K562 (cell line): ENCODE results near the gene RNF40. TPM values are rescaled to one million over a fixed set of nuclear protein-coding genes. Genes with fewer than 3 reads are reported as not detected.

Experiments
- ATAC-seq: fragments of 200-7000 bp; cut with Tn5 transposase; 3 replicates; pipeline ENCODE4 v1.9.1; 2020; ENCODE audit warnings: moderate library complexity
- BruUV-seq: library from RNA; stranded (reverse); fragments of 400-500 nt; replicated peaks from 2 replicates; lab custom pipeline; 2021; lab: Mats Ljungman, UMichigan
- CTCF ChIA-PET: fragments of 300-600 bp; formaldehyde crosslinking; extraction: SDS; loops from one replicate; lab custom pipeline; 2021; ENCODE audit warnings: low intra/inter-chr PET ratio; lab: Yijun Ruan, JAX
- POLR2A ChIA-PET: fragments of 300-600, 350-650 bp; sonication (Branson Sonifier 250); formaldehyde crosslinking; extraction: SDS; loops from one replicate; lab custom pipeline; 2021; ENCODE audit warnings: antibody characterized with exemption, inconsistent platforms; lab: Yijun Ruan, JAX
- DNase-seq, 4 experiments: peaks; one replicate each; pipeline versions ENCODE4 v3.0.0 to v3.0.0-alpha.2; 2011 to 2018; ENCODE audit warnings: low spot score in 3 of 4, mixed read lengths in 3 of 4; ENCODE audit errors: extremely low read depth in 1 of 4
- FAIRE-seq: peaks from 2 replicates; lab custom pipeline; 2011; peaks lifted over from hg19 to GRCh38; lab: Jason Lieb, UNC
- H2AFZ ChIP-seq: 2 replicates; pipeline ENCODE4 v1.6.0; 2011; ENCODE audit warnings: low read depth, low read length, control low read depth, inconsistent platforms
- H3K27ac ChIP-seq: fragments of 200-600 bp; 3 replicates; pipeline ENCODE4 v1.8.0; 2011; ENCODE audit warnings: low read depth, mild to moderate bottlenecking, control low read depth, inconsistent platforms, low read length, moderate library complexity, mixed read lengths; ENCODE audit errors: extremely low read depth
- H3K27me3 ChIP-seq, 2 experiments: fragments of 300-600 bp in 1 of 2; 2 replicates in 1 of 2; 3 replicates in 1 of 2; pipeline versions ENCODE4 v1.6.0 to v1.8.0; 2011; ENCODE audit warnings: inconsistent platforms in 2 of 2, low read length in 2 of 2, mild to moderate bottlenecking in 1 of 2, mixed read lengths in 1 of 2, moderate library complexity in 1 of 2; ENCODE audit not compliant: control insufficient read depth in 2 of 2, insufficient read depth in 2 of 2
- H3K36me3 ChIP-seq: fragments of 300-600 bp; 3 replicates; pipeline ENCODE4 v1.8.0; 2011; ENCODE audit warnings: mild to moderate bottlenecking, low read length, inconsistent platforms; ENCODE audit not compliant: control insufficient read depth, insufficient read depth
- H3K4me1 ChIP-seq, 2 experiments: fragments of 200-600 bp in 1 of 2; replicated peaks in 1 of 2; 2 replicates in 1 of 2; 3 replicates in 1 of 2; pipeline versions ENCODE4 v1.5.1 to v1.8.0; 2011; ENCODE audit warnings: inconsistent platforms in 2 of 2, low read length in 2 of 2, mild to moderate bottlenecking in 1 of 2, mixed read lengths in 1 of 2, moderate library complexity in 1 of 2; ENCODE audit not compliant: control insufficient read depth in 2 of 2, insufficient read depth in 2 of 2
- H3K4me2 ChIP-seq: 2 replicates; pipeline ENCODE4 v1.6.1; 2011; ENCODE audit warnings: low read length, control low read depth, inconsistent platforms, mixed read lengths; ENCODE audit not compliant: insufficient read depth
- H3K4me3 ChIP-seq: fragments of 200-600 bp; sonication (generic), shearing (Covaris generic); 2 replicates; pipeline ENCODE4 v1.5.1; 2016; ENCODE audit warnings: control low read depth, inconsistent platforms
- H3K79me2 ChIP-seq: fragments of 200-600 bp; 3 replicates; pipeline ENCODE4 v1.8.0; 2011; ENCODE audit warnings: low read length, inconsistent platforms; ENCODE audit not compliant: control insufficient read depth, insufficient read depth
- H3K9ac ChIP-seq, 2 experiments: 2 replicates each; pipeline versions ENCODE4 v1.6.0 to v1.6.1; 2011; ENCODE audit warnings: low read depth in 2 of 2, low read length in 2 of 2, control low read depth in 1 of 2, inconsistent platforms in 1 of 2, mild to moderate bottlenecking in 1 of 2, mixed read lengths in 1 of 2; ENCODE audit not compliant: insufficient read depth in 1 of 2
- H3K9me1 ChIP-seq: one replicate; pipeline ENCODE4 v1.6.0; 2011; ENCODE audit warnings: inconsistent platforms, mild to moderate bottlenecking, low read length, moderate library complexity; ENCODE audit not compliant: control insufficient read depth, insufficient read depth
- H3K9me3 ChIP-seq: replicated peaks from 2 replicates; pipeline ENCODE4 v1.5.1; 2011; ENCODE audit warnings: low read depth, low read length, inconsistent platforms; ENCODE audit not compliant: control insufficient read depth, insufficient read depth
- H4K20me1 ChIP-seq: replicated peaks from 2 replicates; pipeline ENCODE4 v1.6.1; 2011; ENCODE audit warnings: low read length, inconsistent platforms, mixed read lengths; ENCODE audit not compliant: control insufficient read depth, insufficient read depth
- ATF7 ChIP-seq: fragments of 450-650 bp; IDR thresholded peaks from 2 replicates; pipeline ENCODE4 v1.7.1; 2014; ENCODE audit warnings: mild to moderate bottlenecking, moderate library complexity
- CBX5 ChIP-seq: IDR thresholded peaks from 2 replicates; pipeline ENCODE4 v1.6.1; 2014; ENCODE audit warnings: low read depth, borderline replicate concordance
- E2F3 ChIP-seq: fragments of 250-450 bp; sonication (Bioruptor Pico); IDR thresholded peaks from 2 replicates; pipeline ENCODE4 v1.4.0; 2020; ENCODE audit warnings: mild to moderate bottlenecking
- GATA2 ChIP-seq: sonication (generic); formaldehyde crosslinking; IDR thresholded peaks from 2 replicates; pipeline ENCODE4 v1.4.0; 2020; ENCODE audit warnings: mild to moderate bottlenecking, missing genetic modification reagents
- HDAC6 ChIP-seq: IDR thresholded peaks from 2 replicates; pipeline ENCODE4 v1.6.1; 2012; ENCODE audit warnings: low read depth, mild to moderate bottlenecking, control low read depth, inconsistent platforms, low read length, moderate library complexity
- KLF1 ChIP-seq: fragments of 450-650 bp; IDR thresholded peaks from 2 replicates; pipeline ENCODE4 v1.6.1; 2016; ENCODE audit warnings: missing genetic modification characterization, missing compliant biosample characterization
- SRF ChIP-seq, 2 experiments: fragments of 250-450, 450-650 bp in 1 of 2; sonication (Bioruptor Pico) in 1 of 2; sonication (generic) in 1 of 2; formaldehyde crosslinking; IDR thresholded peaks; 2 replicates each; pipeline versions ENCODE4 v1.5.0 to v1.5.1; 2020 to 2022; ENCODE audit warnings: mild to moderate bottlenecking in 1 of 2, missing genetic modification reagents in 1 of 2
- ZFP30 ChIP-seq: fragments of 250-450 bp; sonication (Bioruptor Pico); IDR thresholded peaks from 2 replicates; pipeline ENCODE4 v1.8.0; 2022; ENCODE audit warnings: moderate library complexity, mild to moderate bottlenecking, inconsistent platforms, borderline replicate concordance
- ZNF324 ChIP-seq: fragments of 250-450 bp; sonication (Bioruptor Pico); IDR thresholded peaks from 2 replicates; pipeline ENCODE4 v1.4.0; 2020; ENCODE audit warnings: mild to moderate bottlenecking
- ZNF75A ChIP-seq: fragments of 450-650 bp; formaldehyde crosslinking; IDR thresholded peaks from 2 replicates; pipeline ENCODE4 v1.4.0; 2020; ENCODE audit warnings: mild to moderate bottlenecking
- WGBS: fragments of 100-300 bp; shearing (Covaris generic); methylation state at CpG from one replicate; pipeline ENCODE4 v1.1.6; 2016; ENCODE audit warnings: low coverage, mixed read lengths; ENCODE audit not compliant: insufficient coverage; ENCODE audit errors: missing lambda C conversion rate; 5-methylcytosine and 5-hydroxymethylcytosine counted together
- in situ Hi-C: fragments of 300-500 bp; cut with MboI; formaldehyde crosslinking; loops from 4 replicates; pipeline ENCODE4 v1.15.0; 2018; ENCODE audit warnings: inconsistent platforms, mixed read lengths
- intact Hi-C: fragments of 100-400 bp; cut with micrococcal nuclease; formaldehyde crosslinking; loops from 2 replicates; pipeline ENCODE4 v1.14.2; 2022
- polyA plus RNA-seq, 8 experiments: library from polyadenylated mRNA; depleted of rRNA in 4 of 8; stranded (reverse) in 5 of 8; unstranded in 3 of 8; fragments of >200 nt; fragmentation: Nextera tagmentation in 2 of 8; fragmentation: Illumina TruSeq in 1 of 8; extraction: Ambion mirVana in 2 of 8; extraction: Trizol in 1 of 8; gene quantifications; 2 replicates each; pipeline versions ENCODE4 v1.2.1 to v1.2.3, GENCODE V29; 2011 to 2014; ENCODE audit warnings: inconsistent platforms in 1 of 8, missing spikeins in 1 of 8
- total RNA-seq, 7 experiments: library from RNA; depleted of rRNA in 6 of 7; stranded (reverse); fragments of >200 nt in 6 of 7; fragmentation: Illumina TruSeq in 2 of 7; extraction: Trizol in 2 of 7; gene quantifications; 2 replicates each; pipeline versions ENCODE4 v1.2.1 to v1.2.3, GENCODE V29; 2011 to 2021; ENCODE audit warnings: low replicate concordance in 1 of 7
- TF ChIP-seq, protein P1 (sequence below): fragments of 250-450 bp; sonication (Bioruptor Pico); IDR thresholded peaks from 2 replicates; pipeline ENCODE4 v1.5.0; 2020; ENCODE audit warnings: mild to moderate bottlenecking
- TF ChIP-seq, protein P2 (sequence below): IDR thresholded peaks from 3 replicates; pipeline ENCODE4 v1.6.1; 2011; ENCODE audit warnings: borderline replicate concordance, mild to moderate bottlenecking; ENCODE audit not compliant: insufficient read length, insufficient read depth
- TF ChIP-seq, protein P3 (sequence below), 3 experiments: fragments of 200-800 bp in 1 of 3; fragments of 250-450 bp in 1 of 3; fragments of 450-650 bp in 1 of 3; sonication (Bioruptor Pico) in 1 of 3; sonication (Bioruptor generic) in 1 of 3; formaldehyde crosslinking in 1 of 3; IDR thresholded peaks; 2 replicates each; pipeline versions ENCODE4 v1.6.1 to v1.8.0; 2016 to 2022; ENCODE audit warnings: mild to moderate bottlenecking in 2 of 3, missing genetic modification characterization in 2 of 3, missing compliant biosample characterization in 1 of 3, moderate library complexity in 1 of 3
- TF ChIP-seq, protein P4 (sequence below): fragments of 200-800 bp; sonication (Bioruptor generic); IDR thresholded peaks from 2 replicates; pipeline ENCODE4 v1.6.1; 2017; ENCODE audit warnings: missing genetic modification characterization, missing compliant biosample characterization

Gene RNF40
- total and polyA plus RNA-seq, 9 of the 15 experiments (the other 6 are each of a cell fraction or from before 2014, with no cell fraction given), result 6.2 to 129 (median 81.5) TPM

DNA sequence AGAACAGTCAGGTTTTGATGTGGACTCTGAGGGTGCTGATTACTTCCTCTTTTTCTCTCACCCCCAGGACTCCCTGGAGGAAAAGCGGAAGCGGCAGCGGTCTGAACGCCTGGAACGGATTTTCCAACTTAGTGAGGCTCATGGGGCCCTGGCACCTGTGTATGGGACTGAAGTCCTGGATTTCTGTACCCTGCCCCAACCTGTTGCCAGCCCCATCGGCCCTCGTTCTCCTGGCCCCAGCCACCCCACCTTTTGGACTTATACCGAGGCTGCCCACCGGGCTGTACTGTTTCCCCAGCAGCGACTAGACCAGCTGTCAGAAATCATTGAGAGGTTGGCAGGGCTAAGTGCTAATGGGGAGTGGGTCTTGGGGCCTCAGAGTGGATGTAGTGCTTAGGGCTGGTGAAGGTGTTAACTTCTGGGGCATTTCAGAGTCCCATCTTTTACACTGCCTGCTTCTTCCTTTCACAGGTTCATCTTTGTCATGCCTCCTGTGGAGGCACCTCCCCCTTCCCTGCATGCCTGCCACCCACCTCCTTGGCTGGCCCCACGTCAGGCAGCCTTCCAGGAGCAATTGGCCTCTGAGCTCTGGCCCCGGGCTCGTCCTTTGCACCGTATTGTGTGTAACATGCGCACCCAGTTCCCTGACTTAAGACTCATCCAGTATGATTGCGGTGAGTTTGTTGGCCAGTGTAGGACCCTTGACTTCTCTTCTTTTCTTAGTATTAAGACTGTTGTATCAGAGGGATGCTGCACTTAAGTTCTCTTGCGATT, 33.0 kb upstream of the RNF40 start:
- H3K9ac ChIP-seq, result no peak overlapping the region
- no TSS peak for BruUV-seq
- H3K4me1 ChIP-seq, result peaks cover 0 to 4% of the 10 kb centered on the region in 2 experiments; a peak in 2 of 5 replicates
- H4K20me1 ChIP-seq, result no peaks in the 10 kb centered on the region; the same call in 1 of the 2 replicates
- 91% methylated on average over 16 of the region's 17 CpGs for WGBS
- ATAC-seq (no peak), DNase-seq (no peak), FAIRE-seq (no peak)
- H3K79me2 ChIP-seq, result peaks cover 12% of the 10 kb centered on the region; the same call in 2 of the 3 replicates
- intact Hi-C loops (no loop called here), in situ Hi-C loops (no loop called here)
- H2AFZ ChIP-seq, result no peak overlapping the region
- peaks cover 95% of the 10 kb centered on the region for H3K36me3 ChIP-seq
- no peak overlapping the region for H3K4me3 ChIP-seq
- H3K27ac ChIP-seq, result no peak overlapping the region
- H3K9me3 ChIP-seq, result no peaks in the 10 kb centered on the region
- POLR2A ChIA-PET, result interaction anchor here (0.6 to 1.4 kb wide), 3 partner anchors 15 to 76 kb away, joined by 3 to 4 read pairs (median 4); no protein-coding TSS in a partner anchor
- no peaks in the 10 kb centered on the region for H3K27me3 ChIP-seq
- H3K9me1 ChIP-seq, result no peaks in the 10 kb centered on the region
- CTCF ChIA-PET, result no interaction called here
- no peak overlapping the region for H3K4me2 ChIP-seq
- TF ChIP-seq, protein P1, sequence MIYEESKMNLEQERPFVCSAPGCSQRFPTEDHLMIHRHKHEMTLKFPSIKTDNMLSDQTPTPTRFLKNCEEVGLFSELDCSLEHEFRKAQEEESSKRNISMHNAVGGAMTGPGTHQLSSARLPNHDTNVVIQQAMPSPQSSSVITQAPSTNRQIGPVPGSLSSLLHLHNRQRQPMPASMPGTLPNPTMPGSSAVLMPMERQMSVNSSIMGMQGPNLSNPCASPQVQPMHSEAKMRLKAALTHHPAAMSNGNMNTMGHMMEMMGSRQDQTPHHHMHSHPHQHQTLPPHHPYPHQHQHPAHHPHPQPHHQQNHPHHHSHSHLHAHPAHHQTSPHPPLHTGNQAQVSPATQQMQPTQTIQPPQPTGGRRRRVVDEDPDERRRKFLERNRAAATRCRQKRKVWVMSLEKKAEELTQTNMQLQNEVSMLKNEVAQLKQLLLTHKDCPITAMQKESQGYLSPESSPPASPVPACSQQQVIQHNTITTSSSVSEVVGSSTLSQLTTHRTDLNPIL (CRISPR knock-in tag), result no peak
- TF ChIP-seq SRF (CRISPR knock-in tag; IDR thresholded peaks at IDR 0.05) (no peak), GATA2 (no peak), ZNF75A (CRISPR knock-in tag) (no peak), E2F3 (CRISPR knock-in tag) (no peak), CBX5 (no peak), ZNF324 (CRISPR knock-in tag) (no peak), ZFP30 (CRISPR knock-in tag) (no peak), ATF7 (no peak), HDAC6 (no peak), KLF1 (no peak)
- TF ChIP-seq, protein P2, sequence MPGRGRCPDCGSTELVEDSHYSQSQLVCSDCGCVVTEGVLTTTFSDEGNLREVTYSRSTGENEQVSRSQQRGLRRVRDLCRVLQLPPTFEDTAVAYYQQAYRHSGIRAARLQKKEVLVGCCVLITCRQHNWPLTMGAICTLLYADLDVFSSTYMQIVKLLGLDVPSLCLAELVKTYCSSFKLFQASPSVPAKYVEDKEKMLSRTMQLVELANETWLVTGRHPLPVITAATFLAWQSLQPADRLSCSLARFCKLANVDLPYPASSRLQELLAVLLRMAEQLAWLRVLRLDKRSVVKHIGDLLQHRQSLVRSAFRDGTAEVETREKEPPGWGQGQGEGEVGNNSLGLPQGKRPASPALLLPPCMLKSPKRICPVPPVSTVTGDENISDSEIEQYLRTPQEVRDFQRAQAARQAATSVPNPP, result no peak
- TF ChIP-seq, protein P3, sequence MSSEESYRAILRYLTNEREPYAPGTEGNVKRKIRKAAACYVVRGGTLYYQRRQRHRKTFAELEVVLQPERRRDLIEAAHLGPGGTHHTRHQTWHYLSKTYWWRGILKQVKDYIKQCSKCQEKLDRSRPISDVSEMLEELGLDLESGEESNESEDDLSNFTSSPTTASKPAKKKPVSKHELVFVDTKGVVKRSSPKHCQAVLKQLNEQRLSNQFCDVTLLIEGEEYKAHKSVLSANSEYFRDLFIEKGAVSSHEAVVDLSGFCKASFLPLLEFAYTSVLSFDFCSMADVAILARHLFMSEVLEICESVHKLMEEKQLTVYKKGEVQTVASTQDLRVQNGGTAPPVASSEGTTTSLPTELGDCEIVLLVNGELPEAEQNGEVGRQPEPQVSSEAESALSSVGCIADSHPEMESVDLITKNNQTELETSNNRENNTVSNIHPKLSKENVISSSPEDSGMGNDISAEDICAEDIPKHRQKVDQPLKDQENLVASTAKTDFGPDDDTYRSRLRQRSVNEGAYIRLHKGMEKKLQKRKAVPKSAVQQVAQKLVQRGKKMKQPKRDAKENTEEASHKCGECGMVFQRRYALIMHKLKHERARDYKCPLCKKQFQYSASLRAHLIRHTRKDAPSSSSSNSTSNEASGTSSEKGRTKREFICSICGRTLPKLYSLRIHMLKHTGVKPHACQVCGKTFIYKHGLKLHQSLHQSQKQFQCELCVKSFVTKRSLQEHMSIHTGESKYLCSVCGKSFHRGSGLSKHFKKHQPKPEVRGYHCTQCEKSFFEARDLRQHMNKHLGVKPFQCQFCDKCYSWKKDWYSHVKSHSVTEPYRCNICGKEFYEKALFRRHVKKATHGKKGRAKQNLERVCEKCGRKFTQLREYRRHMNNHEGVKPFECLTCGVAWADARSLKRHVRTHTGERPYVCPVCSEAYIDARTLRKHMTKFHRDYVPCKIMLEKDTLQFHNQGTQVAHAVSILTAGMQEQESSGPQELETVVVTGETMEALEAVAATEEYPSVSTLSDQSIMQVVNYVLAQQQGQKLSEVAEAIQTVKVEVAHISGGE (CRISPR knock-in tag; IDR thresholded peaks at IDR 0.05), result no peak
- TF ChIP-seq, protein P4, sequence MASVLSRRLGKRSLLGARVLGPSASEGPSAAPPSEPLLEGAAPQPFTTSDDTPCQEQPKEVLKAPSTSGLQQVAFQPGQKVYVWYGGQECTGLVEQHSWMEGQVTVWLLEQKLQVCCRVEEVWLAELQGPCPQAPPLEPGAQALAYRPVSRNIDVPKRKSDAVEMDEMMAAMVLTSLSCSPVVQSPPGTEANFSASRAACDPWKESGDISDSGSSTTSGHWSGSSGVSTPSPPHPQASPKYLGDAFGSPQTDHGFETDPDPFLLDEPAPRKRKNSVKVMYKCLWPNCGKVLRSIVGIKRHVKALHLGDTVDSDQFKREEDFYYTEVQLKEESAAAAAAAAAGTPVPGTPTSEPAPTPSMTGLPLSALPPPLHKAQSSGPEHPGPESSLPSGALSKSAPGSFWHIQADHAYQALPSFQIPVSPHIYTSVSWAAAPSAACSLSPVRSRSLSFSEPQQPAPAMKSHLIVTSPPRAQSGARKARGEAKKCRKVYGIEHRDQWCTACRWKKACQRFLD, result no peak
